ENCODE measurements around the gene CDC42BPA.

- no peak for TF ChIP-seq ATF4 (CRISPR knock-in tag; IDR thresholded peaks at IDR 0.05)
- TF ChIP-seq MAFK (conservative IDR thresholded peaks at IDR 0.05 in 1 of 2, IDR thresholded peaks at IDR 0.05 in 1 of 2; ENCODE audit: low read length in 2 of 2), result no peak
- TF ChIP-seq FUBP1 (CRISPR knock-in tag; IDR thresholded peaks at IDR 0.05; ENCODE audit: borderline replicate concordance), result no peak
- TF ChIP-seq TOE1 (CRISPR knock-in tag; IDR thresholded peaks at IDR 0.05), result no peak
- TF ChIP-seq ZNF362 (CRISPR knock-in tag; IDR thresholded peaks at IDR 0.05; ENCODE audit: borderline replicate concordance), result no peak
- no peak for TF ChIP-seq YY1 (IDR thresholded peaks at IDR 0.05; ENCODE audit: insufficient read depth, insufficient replicate concordance, low read depth, low read length)
- no peak for TF ChIP-seq CTCF (CRISPR knock-in tag; IDR thresholded peaks at IDR 0.05)
- no peak for TF ChIP-seq SNAI1 (CRISPR knock-in tag; IDR thresholded peaks at IDR 0.05; ENCODE audit: borderline replicate concordance)
- no peak for TF ChIP-seq RNF219 (CRISPR knock-in tag; IDR thresholded peaks at IDR 0.05)
- TF ChIP-seq ZNF576 (CRISPR knock-in tag; IDR thresholded peaks at IDR 0.05), result no peak
- no peak for TF ChIP-seq GFI1 (CRISPR knock-in tag; IDR thresholded peaks at IDR 0.05; ENCODE audit: borderline replicate concordance)
- no peak for TF ChIP-seq RAD21 (CRISPR knock-in tag; IDR thresholded peaks at IDR 0.05)
These were observed 364.0 kb downstream of the CDC42BPA start for GRCh38 chr1:226954337-226954736.
